Activated CD4-positive, alpha-beta T cell treated with anti-CD3 and anti-CD28 coated beads, Interleukin-10, Interleukin-2, amounts not matched to agents 100 ng/mL and 50 ng/mL, durations not matched to agents 16 hours and 8 hours (primary cell): ENCODE measurements around the gene TFF2.

Experiments used
- DNase-seq: peaks from one replicate; pipeline ENCODE4 v3.0.0-alpha.2; 2020

The TFF2 gene

GRCh38 chr21:42317826-42318746, 32.7 kb downstream of the TFF2 start:
- no peak for DNase-seq

DNA sequence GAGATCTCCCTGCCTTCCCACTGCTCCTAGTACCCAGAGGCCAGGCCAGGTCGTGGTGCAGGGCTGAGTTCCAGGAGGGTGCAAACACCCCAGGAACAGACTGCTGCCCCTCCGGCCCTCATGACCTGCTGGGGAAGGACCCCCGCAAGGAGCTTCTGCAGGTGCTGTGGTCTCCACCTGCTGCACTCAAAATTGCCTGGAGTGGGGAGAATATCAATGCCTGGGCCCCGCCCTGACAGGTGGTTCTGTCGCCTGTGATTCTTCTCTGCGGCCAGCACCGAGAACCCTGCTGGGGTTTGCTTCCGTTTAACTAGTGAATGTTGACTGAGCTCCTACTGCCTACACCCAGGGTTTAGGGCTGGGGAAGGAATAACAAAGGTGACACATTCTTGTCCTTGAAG, 33.5 kb downstream of the TFF2 start:
- no peak for DNase-seq

DNA sequence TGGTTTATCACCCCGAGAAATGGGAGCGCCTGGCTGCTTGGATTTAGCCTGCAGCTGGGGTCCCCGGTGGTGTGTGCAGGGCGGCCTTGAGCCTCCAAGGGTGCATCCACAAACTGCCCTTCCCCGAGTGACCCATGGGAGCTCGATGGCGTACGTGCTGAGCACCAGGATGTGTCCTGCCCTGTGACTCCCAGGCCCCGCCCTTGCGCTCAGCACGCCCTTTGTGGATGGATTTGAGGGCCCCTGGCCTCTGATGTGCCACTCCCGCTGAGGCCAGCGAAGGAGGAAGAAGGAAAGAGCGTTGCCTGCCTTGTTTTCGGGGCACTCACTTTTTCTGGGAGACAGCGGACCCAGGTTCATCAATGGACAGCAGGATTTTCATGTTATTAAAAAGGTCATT, 33.9 kb downstream of the TFF2 start:
- no peak for DNase-seq

GRCh38 chr21:42315296-42315891, 35.4 kb downstream of the TFF2 start, which contains the start of gene TFF3:
Gene TFF3, minus strand, starts transcription at chr21:42315409. Its CDS starts 35 bp downstream, at chr21:42315374.
- DNase-seq: no peak

DNA sequence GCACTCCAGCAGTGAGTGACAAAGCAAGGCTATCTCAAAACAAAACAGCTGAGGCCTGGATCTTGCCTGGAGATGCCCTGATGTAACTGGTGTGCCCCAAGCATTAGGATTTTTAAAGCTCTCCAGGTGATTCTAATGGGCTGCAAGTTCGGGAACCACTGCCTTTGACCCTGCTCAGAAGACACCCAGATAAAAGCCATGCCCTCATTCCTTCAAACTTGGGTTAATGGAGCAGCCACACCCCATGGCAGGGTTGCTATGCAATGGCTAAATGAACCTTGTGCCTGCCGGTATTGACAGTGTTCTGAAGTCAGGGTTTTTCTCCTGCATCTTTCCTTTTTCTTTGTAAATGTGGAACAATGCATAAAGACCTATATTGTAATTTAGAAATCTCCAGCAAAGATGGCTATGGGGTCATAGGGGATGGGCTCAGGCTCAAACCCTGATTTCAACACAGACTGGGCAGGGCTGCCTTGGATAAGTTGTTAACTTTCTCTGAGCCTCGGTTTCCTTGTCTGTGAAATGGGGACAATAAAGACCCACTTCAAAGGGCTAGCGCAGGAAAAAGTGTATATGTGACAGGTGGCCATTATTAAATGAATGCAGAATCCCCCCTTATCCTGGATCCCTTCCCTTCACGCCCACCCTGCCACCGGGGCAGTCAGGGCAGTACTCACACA, 36.0 kb downstream of the TFF2 start:
- DNase-seq: no peak

GRCh38 chr21:42313501-42313969, 37.3 kb downstream of the TFF2 start:
- no peak for DNase-seq

DNA sequence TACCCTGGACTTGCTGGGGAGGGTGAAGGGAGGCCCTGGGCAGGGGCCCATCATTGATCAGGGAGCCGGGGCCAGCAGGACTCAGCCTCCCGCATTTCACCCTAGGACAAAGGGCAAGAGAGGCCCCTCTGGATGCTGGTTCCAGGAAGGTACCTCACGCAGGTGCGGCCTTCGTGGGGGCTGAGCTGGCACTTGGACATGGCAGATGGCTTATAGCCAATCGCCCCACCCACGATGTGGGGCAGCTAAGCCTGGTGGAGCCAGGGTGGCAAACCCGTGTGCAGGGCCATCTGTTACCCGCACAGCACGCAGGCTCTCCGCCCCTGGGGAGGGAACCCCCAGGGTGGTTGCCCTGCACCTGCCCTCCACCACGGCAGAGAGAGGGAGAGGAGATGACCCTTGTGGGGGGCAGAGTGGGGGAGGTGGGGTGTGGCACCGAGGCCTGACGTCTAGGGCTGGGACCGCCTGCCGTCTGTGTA, 38.1 kb downstream of the TFF2 start:
- no peak for DNase-seq

DNA sequence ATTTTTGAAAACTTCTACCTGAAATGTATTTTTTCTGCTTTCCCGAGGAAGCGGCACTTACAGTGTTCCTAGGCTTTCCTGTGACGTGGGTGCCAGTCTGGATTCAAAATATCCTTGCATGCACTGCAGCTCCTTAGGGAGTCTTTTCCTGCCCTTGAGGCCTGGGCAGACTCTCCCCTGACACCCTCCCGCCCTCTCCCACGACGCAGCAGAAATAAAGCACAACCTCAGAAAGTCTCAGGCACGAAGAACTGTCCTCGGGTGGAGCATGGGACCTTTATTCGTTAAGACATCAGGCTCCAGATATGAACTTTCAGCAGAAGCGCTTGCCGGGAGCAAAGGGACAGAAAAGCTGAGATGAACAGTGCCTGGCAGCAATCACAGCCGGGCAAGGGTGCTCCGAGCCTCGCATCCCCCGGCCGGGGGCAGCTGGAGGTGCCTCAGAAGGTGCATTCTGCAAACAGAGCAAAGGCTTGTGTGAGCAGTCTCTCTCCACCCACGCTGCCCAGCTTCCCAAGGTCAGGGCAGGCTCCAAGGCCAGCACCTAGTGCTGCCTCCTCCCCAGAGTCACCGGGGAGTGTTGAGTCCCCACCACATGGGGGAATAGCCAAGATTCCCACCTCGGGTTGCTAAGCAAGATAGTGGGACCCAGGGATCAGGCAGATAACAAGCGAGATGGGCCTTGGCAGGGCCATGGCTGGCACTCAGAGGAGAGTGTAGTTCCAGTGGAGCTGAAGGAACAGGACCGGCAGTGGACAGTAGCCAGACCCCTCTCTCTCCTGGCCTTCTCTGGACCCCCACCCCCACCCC, 38.8 kb downstream of the TFF2 start:
- DNase-seq: no peak

GRCh38 chr21:42311160-42311559, 39.6 kb downstream of the TFF2 start:
- DNase-seq: no peak

DNA sequence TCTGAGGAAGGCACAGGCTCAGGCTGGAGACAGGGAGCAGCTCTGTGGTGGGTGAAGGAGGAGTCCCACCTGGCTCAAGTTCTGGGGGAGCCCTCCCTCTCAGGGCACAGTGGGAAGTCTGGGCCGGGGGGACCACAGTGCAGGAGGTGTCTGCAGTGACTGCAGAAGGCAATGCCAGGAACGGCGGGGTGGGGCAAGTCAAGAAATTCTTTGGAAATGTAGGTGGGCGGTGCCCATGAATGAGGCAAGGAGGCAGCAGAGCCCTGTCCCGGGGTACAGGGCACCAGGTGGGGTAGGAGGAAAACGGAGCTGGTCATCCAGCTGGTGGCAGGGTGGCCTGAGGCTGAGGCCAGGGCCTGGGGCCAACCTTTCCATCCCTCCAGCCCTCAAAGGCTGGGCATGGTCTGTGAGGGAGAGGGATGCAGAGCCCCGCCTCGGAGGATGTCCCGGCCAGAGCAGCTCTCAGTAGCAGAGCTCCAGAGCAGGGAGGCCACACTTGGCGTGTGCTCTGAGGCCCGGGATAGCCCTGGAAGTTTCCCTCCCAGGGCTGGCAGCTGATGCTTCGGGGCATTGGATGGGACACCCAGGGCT, 40.3 kb downstream of the TFF2 start:
- DNase-seq: no peak

DNA sequence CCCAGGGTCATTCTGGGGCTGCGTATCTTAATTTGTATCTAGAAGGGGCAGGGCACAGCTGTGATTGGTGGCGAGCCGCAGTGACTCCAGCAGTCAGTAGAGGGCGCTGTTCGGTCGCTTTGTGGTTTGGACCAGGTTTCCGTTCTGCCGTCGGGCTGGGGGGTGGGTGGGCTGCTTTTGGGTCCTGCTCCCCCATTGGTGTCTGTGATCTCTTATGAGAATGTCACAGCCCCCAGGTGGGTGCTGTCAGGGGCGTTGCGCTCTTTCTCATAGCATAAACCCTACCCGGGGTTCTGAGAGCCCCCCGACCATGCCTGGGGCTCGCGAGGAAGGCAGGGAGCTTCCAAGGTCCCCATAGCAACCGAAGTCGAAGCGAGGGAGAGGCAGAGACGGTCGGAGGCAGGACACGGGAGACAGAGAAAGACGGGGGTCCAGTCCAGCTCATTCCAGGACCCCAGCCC, 41.0 kb downstream of the TFF2 start:
- peak; percentile 63 for DNase-seq

GRCh38 chr21:42308914-42309752, 41.7 kb downstream of the TFF2 start:
- no peak for DNase-seq

GRCh38 chr21:42308161-42308913, 42.5 kb downstream of the TFF2 start:
- no peak for DNase-seq

GRCh38 chr21:42307106-42307505, 43.7 kb downstream of the TFF2 start:
- DNase-seq: no peak

- no peak for DNase-seq
Observed at GRCh38 chr21:42306366-42307035, 44.3 kb downstream of the TFF2 start.

DNA sequence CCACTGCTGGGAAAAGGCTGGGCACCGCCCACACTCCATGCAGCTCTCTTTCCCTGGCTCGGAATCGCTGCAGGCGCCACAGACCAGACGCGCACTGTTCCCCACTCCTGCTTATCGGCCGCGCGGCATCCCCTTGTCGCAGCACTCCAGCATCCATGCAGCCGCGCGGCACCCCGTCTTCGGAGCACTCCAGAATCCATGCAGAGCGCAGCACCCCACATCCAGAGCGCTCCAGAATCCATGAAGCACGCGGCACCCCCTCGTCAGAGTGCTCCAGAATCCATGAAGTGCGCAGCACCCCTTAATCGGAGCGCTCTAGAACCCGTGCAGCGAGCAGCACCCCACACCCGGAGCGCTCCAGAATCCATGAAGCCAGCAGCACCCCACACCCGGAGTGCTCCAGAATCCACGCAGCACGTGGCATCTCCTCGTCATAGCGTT, 45.1 kb downstream of the TFF2 start:
- DNase-seq: no peak

DNA sequence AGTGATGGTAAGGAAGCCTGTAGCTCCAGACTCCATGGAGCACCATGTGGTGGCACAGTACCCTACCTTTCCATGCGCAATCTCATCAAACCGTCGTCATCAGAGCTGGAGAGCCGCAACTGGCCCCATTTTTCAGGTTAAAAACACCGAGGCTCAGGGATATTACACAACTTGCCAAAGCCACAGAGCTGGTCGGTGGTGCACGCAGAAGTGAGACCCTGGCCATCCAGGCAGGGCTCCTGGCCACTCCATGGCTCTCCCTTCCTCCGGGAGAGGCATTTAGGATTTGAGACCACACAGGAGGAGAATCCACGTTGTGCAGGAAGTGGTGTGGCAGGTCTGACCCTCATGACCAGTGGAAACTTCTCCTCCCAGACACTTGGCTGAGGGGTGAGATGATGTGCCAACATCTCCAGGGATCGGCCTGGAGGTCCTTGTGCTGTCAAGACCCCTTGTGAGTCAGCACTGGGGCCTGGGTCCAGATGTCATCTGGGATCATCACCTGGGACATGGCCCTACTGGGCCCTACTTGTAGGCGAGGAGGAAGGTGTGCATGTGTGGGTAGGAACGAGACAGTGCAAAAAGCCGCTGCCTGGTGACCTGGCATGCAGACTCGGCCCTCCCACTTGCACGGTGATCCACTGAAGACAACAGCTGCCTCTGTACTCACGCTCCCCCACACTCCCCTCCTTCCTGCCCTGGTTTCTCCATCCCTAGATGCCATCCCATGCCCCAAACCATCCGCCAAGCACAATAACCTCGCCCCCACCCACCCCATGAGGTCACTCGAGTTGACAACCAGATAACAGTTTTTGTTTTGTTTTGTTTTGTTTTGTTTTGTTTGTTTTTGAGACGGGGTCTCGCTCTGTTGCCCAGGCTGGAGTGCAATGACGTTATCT, 46.0 kb downstream of the TFF2 start:
- no peak for DNase-seq

DNA sequence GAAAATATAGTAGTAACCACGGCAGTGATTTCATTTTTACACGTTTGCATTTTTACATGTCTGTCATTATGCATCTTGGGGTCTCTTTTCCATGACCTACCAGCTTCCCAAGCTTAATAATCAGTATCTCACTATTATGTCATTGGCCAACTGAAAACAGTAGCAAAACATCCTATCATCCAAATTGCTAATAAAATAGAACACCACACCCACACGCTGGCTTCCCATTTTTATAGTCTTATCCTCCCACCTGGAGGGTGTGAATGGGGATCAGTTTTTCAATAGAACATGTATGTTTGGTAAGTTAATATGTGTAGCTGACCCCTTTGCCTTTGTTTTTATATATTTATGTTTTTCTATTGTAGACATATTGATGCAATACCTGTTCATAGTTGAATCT, 47.4 kb downstream of the TFF2 start:
- DNase-seq: no peak

DNA sequence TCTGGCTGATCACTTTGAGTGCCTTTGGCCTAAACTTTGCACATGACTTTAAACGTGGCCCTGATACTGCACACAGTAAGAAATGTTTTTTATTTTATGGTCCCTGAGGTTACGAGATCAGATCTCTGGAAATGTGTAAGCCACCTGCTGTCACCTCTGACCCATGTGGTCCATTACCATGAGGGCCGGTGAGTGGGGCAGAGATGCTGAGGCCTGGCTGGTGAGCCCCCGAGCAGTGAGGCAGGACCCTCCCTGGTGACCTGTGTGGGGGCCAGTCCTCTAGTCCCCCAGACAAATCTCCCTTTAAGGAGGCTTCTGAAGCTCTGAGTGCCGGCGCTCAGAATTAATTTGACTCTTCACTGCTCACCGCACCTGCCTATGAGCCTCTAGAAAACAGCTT, 48.0 kb downstream of the TFF2 start:
- no peak for DNase-seq
